GM10248 (cell line): ENCODE results near the gene F13B.

ENCODE experiments used
- CTCF ChIA-PET: fragments of 300-600 bp; sonication (Branson Sonifier 250); formaldehyde crosslinking; extraction: SDS; loops from one replicate; lab custom pipeline; 2021; ENCODE audit warnings: antibody characterized with exemption; lab: Yijun Ruan, JAX
- POLR2A ChIA-PET: fragments of 350-650 bp; sonication (Branson Sonifier 250); formaldehyde crosslinking; extraction: SDS; loops from one replicate; lab custom pipeline; 2020; ENCODE audit warnings: antibody characterized with exemption; lab: Yijun Ruan, JAX
- DNase-seq: peaks from one replicate; pipeline ENCODE4 v3.0.0; 2012; ENCODE audit errors: extremely low spot score
- TF ChIP-seq, protein P1 (sequence below): IDR thresholded peaks from 2 replicates; pipeline ENCODE4 v1.5.1; 2012; ENCODE audit warnings: mild to moderate bottlenecking, low read depth; ENCODE audit errors: extremely low read depth, missing control alignments, control extremely low read depth

Gene F13B

GRCh38 chr1:197065559-197065958 is 1.5 kb downstream of the F13B start:
- ChIA-PET CTCF (interaction anchor here (1.2 to 1.5 kb wide), 2 partner anchors 8 to 18 kb away, joined by 3 to 4 read pairs; no protein-coding TSS in a partner anchor), POLR2A (no interaction called here)
- DNase-seq, result no peak
- TF ChIP-seq, protein P1, sequence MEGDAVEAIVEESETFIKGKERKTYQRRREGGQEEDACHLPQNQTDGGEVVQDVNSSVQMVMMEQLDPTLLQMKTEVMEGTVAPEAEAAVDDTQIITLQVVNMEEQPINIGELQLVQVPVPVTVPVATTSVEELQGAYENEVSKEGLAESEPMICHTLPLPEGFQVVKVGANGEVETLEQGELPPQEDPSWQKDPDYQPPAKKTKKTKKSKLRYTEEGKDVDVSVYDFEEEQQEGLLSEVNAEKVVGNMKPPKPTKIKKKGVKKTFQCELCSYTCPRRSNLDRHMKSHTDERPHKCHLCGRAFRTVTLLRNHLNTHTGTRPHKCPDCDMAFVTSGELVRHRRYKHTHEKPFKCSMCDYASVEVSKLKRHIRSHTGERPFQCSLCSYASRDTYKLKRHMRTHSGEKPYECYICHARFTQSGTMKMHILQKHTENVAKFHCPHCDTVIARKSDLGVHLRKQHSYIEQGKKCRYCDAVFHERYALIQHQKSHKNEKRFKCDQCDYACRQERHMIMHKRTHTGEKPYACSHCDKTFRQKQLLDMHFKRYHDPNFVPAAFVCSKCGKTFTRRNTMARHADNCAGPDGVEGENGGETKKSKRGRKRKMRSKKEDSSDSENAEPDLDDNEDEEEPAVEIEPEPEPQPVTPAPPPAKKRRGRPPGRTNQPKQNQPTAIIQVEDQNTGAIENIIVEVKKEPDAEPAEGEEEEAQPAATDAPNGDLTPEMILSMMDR, result no peak

DNA sequence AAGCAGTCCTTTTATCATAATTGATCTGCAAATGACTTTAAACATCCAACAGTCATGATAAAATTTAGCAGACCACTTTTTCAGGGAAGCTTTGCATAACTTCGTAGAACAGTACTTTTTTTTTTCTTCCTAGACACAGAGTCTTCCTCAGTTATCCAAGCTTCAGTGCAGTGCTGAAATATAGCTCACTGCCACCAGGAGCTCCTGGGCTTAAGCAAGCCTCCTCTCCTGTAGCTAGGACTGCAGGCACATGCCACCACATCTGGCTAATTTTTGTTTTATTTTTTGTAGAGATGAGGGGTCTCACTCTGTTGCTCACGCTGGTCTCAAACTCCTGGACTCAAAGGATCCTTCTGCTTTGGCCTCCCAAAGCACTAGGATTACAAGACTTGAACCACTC is 3.8 kb downstream of the F13B start:
- no peak for DNase-seq
- TF ChIP-seq, protein P1, result no peak
- ChIA-PET CTCF (no interaction called here), POLR2A (no interaction called here)

DNA sequence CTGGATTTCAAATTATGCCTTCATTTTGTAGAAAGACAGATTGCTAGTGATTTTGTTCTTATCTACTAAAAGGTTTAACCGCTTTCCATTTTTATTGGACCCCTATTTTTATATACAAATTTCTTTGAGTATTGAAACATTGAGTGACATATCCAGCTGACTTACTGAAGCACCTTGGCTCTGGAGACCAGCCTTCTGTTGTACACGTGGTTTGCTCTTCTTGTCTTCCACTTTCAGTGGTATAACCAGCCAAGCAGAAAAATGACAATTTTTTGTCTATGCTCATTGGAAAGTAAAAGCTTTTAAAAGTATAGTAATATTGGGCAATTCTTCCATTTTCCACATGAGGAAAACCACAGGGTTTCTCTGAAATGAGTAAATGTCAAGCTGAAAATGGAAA is 4.4 kb downstream of the F13B start:
- DNase-seq, result peak; percentile 10
- ChIA-PET POLR2A (no interaction called here), CTCF (no interaction called here)
- TF ChIP-seq, protein P1, result no peak

- CTCF ChIA-PET, result no interaction called here
These were observed 18.0 kb downstream of the F13B start for GRCh38 chr1:197049100-197049499.

DNA sequence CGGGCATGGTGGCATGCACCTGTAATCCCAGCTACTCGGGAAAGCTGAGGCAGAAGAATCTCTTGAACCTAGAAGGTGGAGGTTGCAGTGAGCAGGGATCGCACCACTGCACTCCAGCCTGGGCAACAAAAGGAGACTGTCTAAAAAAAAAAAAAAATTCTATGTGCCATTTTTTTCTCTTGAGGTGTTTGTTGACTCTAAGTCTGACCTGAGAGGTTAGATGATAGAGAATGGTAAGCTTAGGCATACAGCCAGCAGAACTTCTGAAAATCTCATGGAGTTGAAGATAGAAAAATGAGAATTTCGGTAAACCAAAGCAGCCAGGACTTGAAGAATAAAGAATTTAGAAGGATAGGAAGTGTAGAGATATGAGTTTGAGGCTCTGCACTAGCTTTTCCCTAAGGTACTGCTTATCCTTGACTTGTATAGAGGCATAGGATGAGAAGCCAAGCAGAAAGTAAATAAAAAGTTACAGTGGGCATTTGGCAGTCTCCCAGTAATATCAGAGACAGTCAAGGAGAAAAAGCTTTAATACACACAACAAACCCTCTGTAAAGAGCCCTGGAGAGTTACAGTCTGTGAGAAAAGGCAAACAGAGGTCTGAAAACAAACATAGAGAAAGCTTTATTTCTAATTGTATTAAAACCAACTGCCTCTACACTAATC is 24.3 kb downstream of the F13B start:
- TF ChIP-seq, protein P1, result no peak
- DNase-seq, result no peak
- ChIA-PET CTCF (interaction anchor here (1.7 kb wide), 2 partner anchors 19 to 283 kb away, joined by 3 read pairs; no protein-coding TSS in a partner anchor), POLR2A (no interaction called here)

More at GRCh38 chr1:197049100-197049499, 18.0 kb downstream of the F13B start:
- no peak for DNase-seq
- POLR2A ChIA-PET, result no interaction called here
- TF ChIP-seq, protein P1, result no peak

DNA sequence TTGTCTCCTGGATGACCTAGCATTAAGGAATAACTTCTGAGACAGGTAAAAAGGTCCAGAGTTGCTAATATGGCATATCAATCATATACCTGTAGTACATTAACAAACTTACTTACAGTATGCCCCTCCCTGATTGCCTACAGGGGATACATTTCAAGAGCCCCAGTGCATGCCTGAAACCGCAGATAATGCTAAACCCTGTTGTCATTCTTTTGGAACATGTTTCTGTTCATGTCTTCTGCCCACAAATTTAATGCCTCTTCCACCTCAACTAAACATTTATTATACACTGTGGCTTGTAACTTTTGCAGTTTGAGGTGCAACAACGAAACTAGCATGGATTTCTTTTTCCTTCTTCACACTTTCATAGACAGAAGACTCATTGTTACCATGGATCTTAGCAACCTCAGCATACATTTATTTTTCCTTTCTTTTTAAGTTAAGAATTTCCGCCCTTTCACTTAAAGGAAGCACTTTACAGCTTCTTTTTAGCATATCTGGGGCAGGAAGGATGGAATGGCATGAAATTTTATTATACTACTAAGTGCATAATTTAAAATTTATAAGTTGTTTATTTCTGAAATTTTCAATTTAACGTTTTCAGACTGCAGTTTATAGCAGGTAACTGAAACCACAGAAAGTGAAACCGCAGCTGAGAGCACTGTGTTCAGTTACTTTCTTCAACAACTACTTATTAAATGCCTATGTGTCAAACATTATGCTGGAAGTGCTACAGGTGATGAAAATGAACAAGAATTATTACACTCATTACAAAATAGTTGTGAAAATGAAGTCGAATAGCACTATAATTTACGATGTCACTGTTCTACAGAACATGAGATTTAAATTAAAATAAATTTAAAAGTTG is 25.3 kb downstream of the F13B start:
- CTCF ChIA-PET, result interaction anchor here (1.7 kb wide), 2 partner anchors 20 to 284 kb away, joined by 3 read pairs; no protein-coding TSS in a partner anchor
- no peak for DNase-seq
- TF ChIP-seq, protein P1, result no peak
- POLR2A ChIA-PET, result no interaction called here
